Epithelial cell of esophagus (primary cell): Measurements from ENCODE around the gene HELZ.

ENCODE experiments used
- DNase-seq: peaks from one replicate; pipeline ENCODE4 v3.0.0; 2010; ENCODE audit warnings: low read depth
- H3K4me3 ChIP-seq: 2 replicates; pipeline ENCODE4 v1.5.1; 2011; ENCODE audit warnings: mild to moderate bottlenecking, low read length, control low read depth
- CTCF ChIP-seq: IDR thresholded peaks from 2 replicates; pipeline ENCODE4 v1.5.1; 2011; ENCODE audit warnings: low read depth, mild to moderate bottlenecking, low read length, control low read depth, inconsistent platforms; ENCODE audit not compliant: insufficient read depth; ENCODE audit errors: missing control alignments

The HELZ gene

DNA sequence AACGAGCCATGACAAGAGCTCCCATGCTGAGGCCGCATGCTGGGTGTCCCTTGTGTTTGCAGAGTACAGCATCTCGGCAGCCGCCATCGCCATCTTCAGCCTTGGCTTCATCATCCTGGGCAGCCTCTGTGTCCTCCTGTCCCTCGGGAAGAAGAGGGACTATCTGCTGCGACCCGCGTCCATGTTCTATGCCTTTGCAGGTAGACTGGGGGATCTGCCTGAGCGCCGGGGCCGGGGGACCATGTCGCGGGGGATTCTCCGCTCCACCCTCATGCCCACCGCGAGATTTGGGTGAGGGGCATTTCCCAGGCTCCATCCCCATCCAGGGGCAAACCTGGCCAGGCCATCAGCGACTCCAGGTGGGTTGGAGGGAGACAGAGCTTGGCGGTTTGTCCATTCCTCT lies 190.0 kb downstream of the HELZ start:
- DNase-seq: no peak
- no peak for TF ChIP-seq CTCF
- H3K4me3 ChIP-seq: no peak overlapping the region

GRCh38 chr17:67054608-67055007 lies 190.4 kb downstream of the HELZ start:
- no peak overlapping the region for H3K4me3 ChIP-seq
- no peak for TF ChIP-seq CTCF
- DNase-seq: no peak

DNA sequence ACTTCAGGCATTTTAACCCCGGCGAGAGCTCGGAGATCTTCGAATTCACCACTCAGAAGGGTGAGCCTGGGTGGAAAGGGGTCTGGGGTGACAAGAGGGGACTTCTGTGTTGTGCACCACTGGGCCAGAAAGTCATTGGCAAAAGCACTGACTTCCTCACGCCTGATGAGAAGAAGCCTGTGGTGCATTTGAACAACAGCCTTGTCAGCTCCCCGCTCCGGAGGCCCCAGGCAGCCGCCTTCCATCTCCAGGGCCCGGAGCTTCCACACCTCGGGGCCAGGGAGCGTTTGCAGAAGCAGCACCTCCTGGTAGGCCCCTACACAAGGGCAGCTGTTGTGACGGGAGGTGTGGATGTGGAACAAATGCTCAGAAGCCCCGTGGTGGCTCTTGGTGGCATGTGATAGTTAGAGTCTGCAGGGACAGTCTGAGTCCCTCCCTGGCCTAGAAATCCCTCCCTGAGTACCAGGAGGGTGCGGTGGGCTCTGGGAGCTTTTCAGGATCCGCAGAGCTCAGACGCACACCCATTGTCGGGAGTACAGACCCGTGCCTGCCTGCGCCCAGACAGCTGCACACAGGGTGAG lies 190.9 kb downstream of the HELZ start:
- H3K4me3 ChIP-seq: no peak overlapping the region
- no peak for TF ChIP-seq CTCF
- no peak for DNase-seq

DNA sequence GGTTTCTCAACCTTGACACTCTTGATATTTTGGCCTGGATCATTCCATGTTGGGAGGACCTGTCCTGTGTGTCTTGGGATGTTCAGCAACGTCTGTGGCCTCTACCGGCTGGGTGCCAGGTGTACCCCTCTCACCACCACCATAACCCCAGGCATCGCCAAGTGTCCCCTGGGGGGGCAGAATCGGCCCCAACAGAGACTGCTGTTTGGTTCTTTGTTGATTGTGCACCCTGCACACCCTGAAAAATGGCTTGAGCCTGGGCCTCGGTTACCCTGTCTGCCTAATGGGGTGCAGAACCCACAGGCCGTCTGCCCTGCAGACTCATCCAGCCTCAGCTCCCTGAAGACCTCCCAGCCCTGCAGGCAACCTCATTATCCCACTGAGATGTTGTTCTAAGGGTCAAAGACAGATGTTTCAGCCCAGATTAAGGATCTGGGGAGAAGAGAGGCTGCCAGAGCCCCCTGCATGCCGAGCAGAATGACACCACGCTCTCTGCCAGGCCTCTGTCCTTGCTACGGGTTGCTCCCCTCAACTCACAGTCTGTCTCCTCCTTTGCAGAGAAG lies 191.5 kb downstream of the HELZ start:
- DNase-seq: no peak
- no peak for TF ChIP-seq CTCF
- H3K4me3 ChIP-seq: no peak overlapping the region

DNA sequence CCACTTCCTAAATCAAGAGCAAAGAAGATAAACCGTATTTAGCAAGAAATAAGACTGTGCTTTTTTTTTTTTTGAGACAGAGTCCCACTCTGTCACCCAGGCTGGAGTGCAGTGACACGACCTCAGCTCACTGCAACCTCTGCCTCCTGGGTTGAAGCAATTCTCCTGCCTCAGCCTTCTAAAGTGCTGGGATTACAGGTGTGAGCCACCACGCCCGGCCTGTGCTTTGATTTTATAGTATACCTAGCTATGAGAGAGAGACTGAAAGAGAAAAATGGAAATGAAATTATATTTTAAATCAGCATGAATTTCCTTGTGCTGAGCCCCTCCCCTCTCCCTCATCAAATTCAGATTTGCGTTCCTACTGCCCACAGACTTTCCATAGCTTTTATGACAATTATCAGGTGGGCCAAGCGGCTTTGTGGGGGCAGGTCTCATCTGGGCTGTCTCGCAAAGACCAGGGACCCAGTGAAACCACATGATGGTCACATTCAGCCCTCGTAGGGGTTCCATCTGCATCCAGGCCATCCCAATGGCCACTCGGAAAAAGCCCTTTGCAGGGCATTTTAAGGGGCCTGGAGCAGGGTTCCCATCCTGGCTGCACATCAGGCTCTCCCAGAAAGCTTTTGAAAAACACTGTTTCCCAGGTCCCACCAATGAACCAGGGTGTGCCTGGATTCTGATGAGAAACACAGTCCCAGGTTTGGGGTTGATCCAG lies 192.1 kb downstream of the HELZ start:
- no peak overlapping the region for H3K4me3 ChIP-seq
- TF ChIP-seq CTCF: no peak
- DNase-seq: no peak

GRCh38 chr17:67051837-67052236 lies 193.2 kb downstream of the HELZ start:
- DNase-seq: no peak
- no peak for TF ChIP-seq CTCF
- no peak overlapping the region for H3K4me3 ChIP-seq

- no peak for DNase-seq
- H3K4me3 ChIP-seq: no peak overlapping the region
- TF ChIP-seq CTCF: no peak
These were observed 193.8 kb downstream of the HELZ start for GRCh38 chr17:67051155-67051538.
